ENCODE data around the gene SPON1. TPM values are rescaled to one million over a fixed set of nuclear protein-coding genes. Genes with fewer than 3 reads are reported as not detected.

SPON1 gene
- total RNA-seq, 1 donor from 2014 or later = 76.8 TPM

GRCh38 chr11:13993096-13993765 is 30.7 kb downstream of the SPON1 start:
- no peaks in the 10 kb centered on the region for H3K27me3 ChIP-seq
- no peak for TF ChIP-seq CTCF (IDR thresholded peaks at IDR 0.05)
- H3K27ac ChIP-seq = no peak overlapping the region
- no peaks in the 10 kb centered on the region for H3K36me3 ChIP-seq
- no peak overlapping the region for H3K4me3 ChIP-seq
- H3K4me1 ChIP-seq = no peaks in the 10 kb centered on the region
- intact Hi-C loops (cut with DNase I) = no loop called here
- ATAC-seq (peak; percentile 21), DNase-seq (no peak)
- no peaks in the 10 kb centered on the region for H3K9me3 ChIP-seq

GRCh38 chr11:13997881-13998280 is 35.4 kb downstream of the SPON1 start:
- Histone ChIP-seq H3K27ac (no peak overlapping the region), H3K36me3 (no peaks in the 10 kb centered on the region), H3K4me1 (no peaks in the 10 kb centered on the region), H3K9me3 (no peaks in the 10 kb centered on the region), H3K4me3 (no peak overlapping the region), H3K27me3 (no peaks in the 10 kb centered on the region)
- DNase-seq (no peak), ATAC-seq (no peak)
- intact Hi-C loops (cut with DNase I) = no loop called here
- no peak for TF ChIP-seq CTCF (IDR thresholded peaks at IDR 0.05)

- Histone ChIP-seq H3K4me3 (no peak overlapping the region), H3K9me3 (no peaks in the 10 kb centered on the region), H3K27ac (no peak overlapping the region), H3K36me3 (no peaks in the 10 kb centered on the region), H3K27me3 (no peaks in the 10 kb centered on the region), H3K4me1 (no peaks in the 10 kb centered on the region)
- no peak for TF ChIP-seq CTCF (IDR thresholded peaks at IDR 0.05)
- DNase-seq = no peak
- intact Hi-C loops (cut with DNase I) = no loop called here
- ATAC-seq = no peak
Observed at GRCh38 chr11:13999704-14000103, 37.2 kb downstream of the SPON1 start.

GRCh38 chr11:14001597-14001996 is 39.1 kb downstream of the SPON1 start:
- intact Hi-C loops (cut with DNase I) = no loop called here
- Histone ChIP-seq H3K36me3 (no peaks in the 10 kb centered on the region), H3K9me3 (no peaks in the 10 kb centered on the region), H3K27me3 (no peaks in the 10 kb centered on the region), H3K4me3 (no peak overlapping the region), H3K27ac (no peak overlapping the region), H3K4me1 (no peaks in the 10 kb centered on the region)
- DNase-seq = no peak
- TF ChIP-seq CTCF (IDR thresholded peaks at IDR 0.05) = no peak
- no peak for ATAC-seq

GRCh38 chr11:14007566-14007965 is 45.0 kb downstream of the SPON1 start:
- no peak overlapping the region for H3K4me3 ChIP-seq
- H3K9me3 ChIP-seq = no peaks in the 10 kb centered on the region
- intact Hi-C loops (cut with DNase I) = no loop called here
- H3K36me3 ChIP-seq = no peaks in the 10 kb centered on the region
- TF ChIP-seq CTCF (IDR thresholded peaks at IDR 0.05) = no peak
- no peak overlapping the region for H3K27ac ChIP-seq
- DNase-seq (no peak), ATAC-seq (no peak)
- no peaks in the 10 kb centered on the region for H3K4me1 ChIP-seq
- no peaks in the 10 kb centered on the region for H3K27me3 ChIP-seq

- DNase-seq = no peak
- ATAC-seq = no peak
Observed at GRCh38 chr11:14010665-14011064, 48.1 kb downstream of the SPON1 start.

More at GRCh38 chr11:14010665-14011064, 48.1 kb downstream of the SPON1 start:
- Histone ChIP-seq H3K9me3 (no peaks in the 10 kb centered on the region), H3K4me1 (no peaks in the 10 kb centered on the region), H3K36me3 (no peaks in the 10 kb centered on the region), H3K27me3 (no peaks in the 10 kb centered on the region), H3K4me3 (no peak overlapping the region), H3K27ac (no peak overlapping the region)
- intact Hi-C loops (cut with DNase I) = no loop called here
- no peak for TF ChIP-seq CTCF (IDR thresholded peaks at IDR 0.05)

Measured in upper lobe of right lung (tissue), 1 donor.